HG03060 (cell line): ENCODE data around the gene ANKRD33.

Experiments used
- ATAC-seq: cut with Tn5 transposase; IDR thresholded peaks from one replicate; pipeline ENCODE4 v1.9.1; 2021; ENCODE audit warnings: low read depth, moderate number of reproducible peaks; ENCODE audit not compliant: unreplicated experiment

ANKRD33 gene

GRCh38 chr12:51887476-51888315 lies at the start of gene ANKRD33:
Gene ANKRD33, plus strand, starts transcription at chr12:51888103. Its CDS starts 84 bp downstream, at chr12:51888187.
- ATAC-seq = no peak

- ATAC-seq = no peak
These were observed 49.1 kb upstream of the ANKRD33 start for GRCh38 chr12:51838762-51839161.

GRCh38 chr12:51839310-51839947 lies 48.5 kb upstream of the ANKRD33 start:
- ATAC-seq = no peak

GRCh38 chr12:51840966-51841365 lies 46.9 kb upstream of the ANKRD33 start:
- no peak for ATAC-seq

- ATAC-seq = no peak
These were observed 46.2 kb upstream of the ANKRD33 start for GRCh38 chr12:51841727-51842126.

- no peak for ATAC-seq
These were observed 43.0 kb upstream of the ANKRD33 start for GRCh38 chr12:51844854-51845253.

GRCh38 chr12:51845482-51845881 lies 42.4 kb upstream of the ANKRD33 start:
- ATAC-seq = no peak

- ATAC-seq = no peak
These were observed 41.6 kb upstream of the ANKRD33 start for GRCh38 chr12:51846271-51846691.

GRCh38 chr12:51846911-51847642 lies 40.8 kb upstream of the ANKRD33 start:
- no peak for ATAC-seq

- no peak for ATAC-seq
These were observed 40.1 kb upstream of the ANKRD33 start for GRCh38 chr12:51847643-51848325.

- ATAC-seq = no peak
These were observed 39.6 kb upstream of the ANKRD33 start, which contains the start of gene FIGNL2 for GRCh38 chr12:51848326-51848727. Gene FIGNL2, minus strand, starts transcription at chr12:51848718. Its CDS starts 26,305 bp downstream, at chr12:51822413.

GRCh38 chr12:51848841-51849735 lies 38.8 kb upstream of the ANKRD33 start:
- ATAC-seq = no peak

GRCh38 chr12:51850081-51850964 lies 37.6 kb upstream of the ANKRD33 start:
- no peak for ATAC-seq

- ATAC-seq = no peak
These were observed 37.0 kb upstream of the ANKRD33 start for GRCh38 chr12:51850965-51851299.

- no peak for ATAC-seq
These were observed 36.3 kb upstream of the ANKRD33 start for GRCh38 chr12:51851413-51852124.

- ATAC-seq = no peak
These were observed 35.3 kb upstream of the ANKRD33 start for GRCh38 chr12:51852404-51853137.
